IPS-15b (cell line): ENCODE measurements around the gene EMC10.

Source experiments
- H3K27me3 ChIP-seq: one replicate; pipeline ENCODE4 v1.6.1; 2013; ENCODE audit warnings: low read length; ENCODE audit not compliant: control insufficient read depth, insufficient read depth
- H3K36me3 ChIP-seq: one replicate; pipeline ENCODE4 v1.6.1; 2013; ENCODE audit warnings: low read length; ENCODE audit not compliant: control insufficient read depth, insufficient read depth
- H3K4me1 ChIP-seq: one replicate; pipeline ENCODE4 v1.6.1; 2013; ENCODE audit warnings: mild to moderate bottlenecking, low read length; ENCODE audit not compliant: control insufficient read depth, insufficient read depth
- H3K4me3 ChIP-seq: one replicate; pipeline ENCODE4 v1.5.1; 2013; ENCODE audit warnings: low read depth, low read length
- H3K9ac ChIP-seq: one replicate; pipeline ENCODE4 v1.6.1; 2013; ENCODE audit warnings: low read depth, mild to moderate bottlenecking, low read length
- H3K9me3 ChIP-seq: one replicate; pipeline ENCODE4 v1.6.1; 2013; ENCODE audit warnings: mild to moderate bottlenecking, low read length; ENCODE audit not compliant: control insufficient read depth, insufficient read depth

EMC10 gene

GRCh38 chr19:50458396-50459066 lies 17.8 kb upstream of the EMC10 start:
- Histone ChIP-seq H3K9me3 (no peaks in the 10 kb centered on the region), H3K9ac (no peak overlapping the region), H3K27me3 (peaks cover 13% of the 10 kb centered on the region), H3K4me3 (peak overlapping the region; percentile 26), H3K36me3 (peaks cover 2% of the 10 kb centered on the region), H3K4me1 (no peaks in the 10 kb centered on the region)

GRCh38 chr19:50459067-50459456 lies 17.2 kb upstream of the EMC10 start:
- peaks cover 2% of the 10 kb centered on the region for H3K36me3 ChIP-seq
- H3K4me1 ChIP-seq = no peaks in the 10 kb centered on the region
- no peak overlapping the region for H3K4me3 ChIP-seq
- peaks cover 13% of the 10 kb centered on the region for H3K27me3 ChIP-seq
- H3K9ac ChIP-seq = no peak overlapping the region
- no peaks in the 10 kb centered on the region for H3K9me3 ChIP-seq

- H3K9ac ChIP-seq = no peak overlapping the region
- peaks cover 13% of the 10 kb centered on the region for H3K27me3 ChIP-seq
- H3K4me1 ChIP-seq = no peaks in the 10 kb centered on the region
- no peaks in the 10 kb centered on the region for H3K9me3 ChIP-seq
- H3K4me3 ChIP-seq = no peak overlapping the region
- H3K36me3 ChIP-seq = peaks cover 2% of the 10 kb centered on the region
These were observed 16.7 kb upstream of the EMC10 start for GRCh38 chr19:50459638-50460037.

GRCh38 chr19:50460161-50460765 lies 16.0 kb upstream of the EMC10 start:
- no peaks in the 10 kb centered on the region for H3K9me3 ChIP-seq
- H3K9ac ChIP-seq = no peak overlapping the region
- peaks cover 2% of the 10 kb centered on the region for H3K36me3 ChIP-seq
- H3K4me3 ChIP-seq = no peak overlapping the region
- H3K27me3 ChIP-seq = peaks cover 13% of the 10 kb centered on the region
- H3K4me1 ChIP-seq = no peaks in the 10 kb centered on the region

- no peak overlapping the region for H3K4me3 ChIP-seq
- peaks cover 13% of the 10 kb centered on the region for H3K27me3 ChIP-seq
- H3K9me3 ChIP-seq = no peaks in the 10 kb centered on the region
- H3K36me3 ChIP-seq = peaks cover 2% of the 10 kb centered on the region
- no peaks in the 10 kb centered on the region for H3K4me1 ChIP-seq
- no peak overlapping the region for H3K9ac ChIP-seq
These were observed 15.0 kb upstream of the EMC10 start for GRCh38 chr19:50461066-50461875.

GRCh38 chr19:50462970-50463369 lies 13.3 kb upstream of the EMC10 start:
- Histone ChIP-seq H3K9me3 (no peaks in the 10 kb centered on the region), H3K27me3 (peaks cover 5% of the 10 kb centered on the region), H3K4me1 (no peaks in the 10 kb centered on the region), H3K4me3 (no peak overlapping the region), H3K9ac (no peak overlapping the region), H3K36me3 (peaks cover 2% of the 10 kb centered on the region)

- no peaks in the 10 kb centered on the region for H3K9me3 ChIP-seq
- H3K9ac ChIP-seq = no peak overlapping the region
- peaks cover 2% of the 10 kb centered on the region for H3K36me3 ChIP-seq
- no peaks in the 10 kb centered on the region for H3K27me3 ChIP-seq
- no peak overlapping the region for H3K4me3 ChIP-seq
- H3K4me1 ChIP-seq = no peaks in the 10 kb centered on the region
These were observed 12.0 kb upstream of the EMC10 start for GRCh38 chr19:50464348-50464747.

- no peaks in the 10 kb centered on the region for H3K4me1 ChIP-seq
- no peaks in the 10 kb centered on the region for H3K9me3 ChIP-seq
- H3K27me3 ChIP-seq = no peaks in the 10 kb centered on the region
- no peak overlapping the region for H3K9ac ChIP-seq
- H3K36me3 ChIP-seq = peaks cover 2% of the 10 kb centered on the region
- H3K4me3 ChIP-seq = no peak overlapping the region
These were observed 11.3 kb upstream of the EMC10 start for GRCh38 chr19:50465000-50465399.

- H3K4me3 ChIP-seq = no peak overlapping the region
- peaks cover 2% of the 10 kb centered on the region for H3K36me3 ChIP-seq
- no peaks in the 10 kb centered on the region for H3K4me1 ChIP-seq
- no peak overlapping the region for H3K9ac ChIP-seq
- H3K27me3 ChIP-seq = no peaks in the 10 kb centered on the region
- no peaks in the 10 kb centered on the region for H3K9me3 ChIP-seq
These were observed 10.2 kb upstream of the EMC10 start for GRCh38 chr19:50465986-50466705.

GRCh38 chr19:50466706-50467039 lies 9.6 kb upstream of the EMC10 start:
- Histone ChIP-seq H3K27me3 (no peaks in the 10 kb centered on the region), H3K9me3 (no peaks in the 10 kb centered on the region), H3K4me1 (no peaks in the 10 kb centered on the region), H3K36me3 (peaks cover 2% of the 10 kb centered on the region), H3K9ac (no peak overlapping the region), H3K4me3 (no peak overlapping the region)

- Histone ChIP-seq H3K36me3 (no peaks in the 10 kb centered on the region), H3K4me3 (no peak overlapping the region), H3K4me1 (no peaks in the 10 kb centered on the region), H3K9ac (no peak overlapping the region), H3K9me3 (no peaks in the 10 kb centered on the region), H3K27me3 (no peaks in the 10 kb centered on the region)
These were observed 8.7 kb upstream of the EMC10 start for GRCh38 chr19:50467566-50467965.
